ENCODE data around the gene RALGPS1.
"Not testable (repeated sequence)": the region's sequence is repeated elsewhere in the genome, so short reads cannot be mapped to it uniquely, and the experiment has no call there.

The RALGPS1 gene

GRCh38 chr9:126989847-126990842, 75.6 kb downstream of the RALGPS1 start:
- no peak for DNase-seq

GRCh38 chr9:126991183-126991582, 76.6 kb downstream of the RALGPS1 start:
- DNase-seq: no peak

DNA sequence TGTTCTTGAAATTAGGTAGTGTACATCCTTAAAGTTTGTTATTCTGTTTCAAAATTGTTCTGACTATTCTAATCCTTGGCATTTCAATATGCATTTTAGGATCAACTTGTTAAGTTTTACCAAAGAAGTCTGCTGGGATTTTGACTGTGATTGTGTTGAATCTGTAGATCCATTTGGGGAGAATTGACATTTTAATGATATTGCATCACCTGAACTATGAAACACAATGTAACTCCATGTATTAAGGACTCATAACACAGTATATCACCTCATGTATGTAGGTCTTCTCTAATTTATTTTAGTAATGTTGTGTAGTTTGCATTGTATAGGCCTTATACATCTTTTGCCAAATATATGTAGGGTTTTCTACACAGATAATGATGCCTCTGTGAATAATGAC, 77.8 kb downstream of the RALGPS1 start:
- DNase-seq: no peak

DNA sequence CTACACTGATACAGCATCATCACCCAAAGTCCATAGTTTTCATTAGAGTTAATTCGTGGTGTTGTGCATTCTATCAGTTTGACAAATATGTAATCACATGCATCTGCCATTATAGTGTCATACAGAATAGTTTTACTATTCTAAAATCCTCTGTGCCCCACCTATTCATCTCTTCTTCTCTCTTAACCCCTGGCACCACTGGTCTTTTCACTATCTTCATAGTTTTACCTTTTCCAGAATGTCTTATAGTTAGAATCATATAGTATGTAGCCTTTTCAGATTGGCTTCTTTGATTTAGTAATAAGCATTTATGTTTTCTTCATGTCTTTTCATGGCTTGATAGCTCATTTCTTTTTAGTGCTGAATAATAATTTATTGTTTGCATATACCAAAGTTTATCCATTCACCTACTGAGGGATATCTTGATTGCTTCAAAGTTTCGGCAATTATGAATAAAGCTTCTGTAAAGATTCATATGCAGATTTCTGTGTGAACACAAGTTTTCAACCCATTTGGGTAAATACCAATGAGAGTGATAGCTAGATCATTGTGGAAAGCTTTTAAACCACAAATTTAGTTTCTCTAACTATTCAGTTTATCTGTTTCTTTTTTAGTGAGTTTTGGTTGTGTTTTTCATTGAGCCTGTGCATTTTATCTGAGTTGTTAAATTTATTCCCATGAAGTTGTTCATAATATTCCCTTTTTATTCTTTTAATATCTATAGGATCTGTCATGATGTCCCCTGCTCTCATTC, 84.9 kb downstream of the RALGPS1 start:
- DNase-seq: no peak

DNA sequence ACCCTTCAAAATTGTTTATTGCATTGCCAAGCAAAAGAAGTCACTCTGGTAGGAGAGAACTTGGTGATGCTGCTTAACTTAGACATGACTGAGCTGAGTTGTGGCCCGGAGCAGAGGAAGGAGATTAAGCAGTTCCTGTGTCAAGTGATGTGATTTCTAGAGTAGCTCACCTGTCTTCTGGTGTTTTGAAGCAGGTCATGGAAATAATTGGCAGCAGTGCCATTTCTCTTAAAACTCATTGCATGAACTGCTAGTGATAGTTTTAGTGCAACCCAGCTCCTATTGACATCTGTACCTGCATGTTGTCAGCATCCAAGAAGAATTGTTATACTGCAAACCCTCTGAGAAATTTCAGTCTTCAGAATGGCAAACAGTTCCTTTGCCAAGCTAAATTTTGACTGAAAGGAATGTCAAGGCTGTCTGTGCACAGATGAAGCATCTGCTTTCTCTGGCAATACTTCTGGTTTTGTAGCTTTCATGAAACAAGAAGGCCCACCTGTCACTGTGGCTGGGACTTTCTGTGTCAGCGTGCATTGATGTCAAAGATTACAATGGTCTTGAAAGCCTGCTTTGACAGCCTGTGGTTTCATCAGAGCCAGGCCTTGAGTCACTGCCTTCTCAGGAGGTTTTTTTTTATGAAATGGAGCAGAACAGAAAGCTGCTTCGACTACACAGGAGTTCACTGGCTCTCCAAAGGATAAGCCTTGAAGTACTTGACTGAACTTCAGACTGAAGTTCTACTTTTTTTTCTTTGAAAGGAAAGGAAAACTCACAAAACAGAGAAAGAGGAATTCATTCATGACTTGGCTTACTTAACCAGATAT, 90.6 kb downstream of the RALGPS1 start:
- no peak for DNase-seq

DNA sequence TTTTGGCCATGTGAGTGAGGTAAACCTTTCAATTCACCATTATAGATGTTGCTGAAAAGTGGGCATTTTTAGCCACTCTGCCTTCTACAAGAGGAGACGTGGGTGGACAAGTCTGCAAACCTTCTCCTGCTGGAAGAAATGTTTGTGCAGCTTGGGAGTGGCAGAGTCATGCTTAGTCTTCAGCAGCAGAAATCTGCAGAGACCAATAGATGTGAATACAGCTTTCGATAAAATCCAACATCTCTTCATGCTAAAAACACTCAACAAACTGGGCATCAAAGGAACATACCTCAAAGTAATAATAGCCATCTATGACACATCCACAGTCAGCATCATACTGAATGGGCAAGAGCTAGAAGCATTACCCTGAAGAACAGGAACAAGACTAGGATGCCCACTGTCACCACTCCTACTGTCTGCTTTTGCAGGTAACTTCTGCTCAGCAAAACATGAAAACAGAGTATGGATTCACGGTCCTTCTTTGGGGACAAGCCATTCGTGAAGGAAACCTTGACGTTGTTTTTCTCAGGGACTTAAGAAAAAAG, 91.3 kb downstream of the RALGPS1 start:
- no peak for DNase-seq

DNA sequence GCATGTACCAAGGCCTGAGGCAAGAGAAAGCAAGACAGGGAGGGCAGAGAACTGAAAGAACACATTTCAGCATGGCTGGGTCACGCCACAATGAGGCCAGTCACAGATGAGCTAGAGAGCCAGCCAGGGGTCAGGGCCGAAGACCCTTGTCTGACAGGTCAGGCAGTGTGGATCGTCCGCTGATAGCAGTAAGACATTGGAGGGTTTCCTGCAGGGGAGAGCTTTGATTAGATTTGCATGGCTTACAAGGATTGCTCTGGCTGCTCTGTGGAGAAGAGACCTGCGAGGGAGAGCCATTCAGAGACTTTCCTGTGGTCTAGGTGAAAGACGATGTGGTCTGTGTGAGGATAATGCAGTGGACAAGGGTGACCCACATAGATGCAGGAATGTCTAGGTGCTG, 93.1 kb downstream of the RALGPS1 start:
- DNase-seq: no peak

GRCh38 chr9:127008076-127008475, 93.5 kb downstream of the RALGPS1 start:
- no peak for DNase-seq

DNA sequence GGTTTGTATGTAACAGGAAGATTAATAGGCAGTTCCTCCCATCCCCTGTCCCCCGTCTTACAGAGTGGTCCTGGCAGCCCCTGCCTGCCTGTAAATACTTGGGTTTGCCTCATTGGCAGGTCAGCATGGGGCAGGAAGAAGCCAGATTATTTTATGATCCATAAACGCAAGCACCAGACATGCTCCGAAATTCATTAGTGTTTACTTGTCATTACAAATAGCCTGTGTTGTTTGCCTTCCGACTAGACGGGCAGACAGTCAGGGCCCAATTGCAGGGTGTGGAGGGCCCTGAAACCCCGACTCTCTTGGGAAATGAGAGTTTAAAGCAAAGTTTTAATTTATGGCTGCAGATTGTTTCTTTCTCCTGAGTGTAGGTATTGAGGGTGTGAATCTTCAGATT, 97.2 kb downstream of the RALGPS1 start:
- no peak for DNase-seq

- DNase-seq: no peak
Observed at GRCh38 chr9:127012250-127012649, 97.7 kb downstream of the RALGPS1 start.

DNA sequence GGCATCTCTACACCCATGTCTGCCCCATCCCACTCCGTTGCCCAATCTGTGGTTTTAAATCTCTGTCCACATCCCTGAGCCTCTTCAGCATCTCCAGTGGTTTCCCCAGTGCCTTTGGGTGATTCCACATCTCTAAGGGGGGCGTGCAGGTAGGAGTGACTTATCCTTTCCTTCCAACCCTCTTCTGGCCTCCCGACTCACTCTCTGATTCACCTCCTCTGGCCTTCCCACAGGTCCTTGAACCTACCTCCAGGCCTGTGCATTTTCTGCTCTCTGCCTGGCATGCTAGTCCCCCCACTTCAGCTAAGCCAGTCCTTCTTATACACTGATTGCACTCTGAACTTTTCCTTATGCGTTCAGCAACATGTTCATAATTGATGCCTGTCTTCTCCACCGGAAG, 99.0 kb downstream of the RALGPS1 start:
- DNase-seq: no peak

GRCh38 chr9:127014216-127014909, 99.8 kb downstream of the RALGPS1 start:
- DNase-seq: peak; percentile 72

- DNase-seq: no peak
Observed at GRCh38 chr9:127014910-127015540, 100.4 kb downstream of the RALGPS1 start.

GRCh38 chr9:127015921-127016512, 101.4 kb downstream of the RALGPS1 start:
- DNase-seq: no peak

DNA sequence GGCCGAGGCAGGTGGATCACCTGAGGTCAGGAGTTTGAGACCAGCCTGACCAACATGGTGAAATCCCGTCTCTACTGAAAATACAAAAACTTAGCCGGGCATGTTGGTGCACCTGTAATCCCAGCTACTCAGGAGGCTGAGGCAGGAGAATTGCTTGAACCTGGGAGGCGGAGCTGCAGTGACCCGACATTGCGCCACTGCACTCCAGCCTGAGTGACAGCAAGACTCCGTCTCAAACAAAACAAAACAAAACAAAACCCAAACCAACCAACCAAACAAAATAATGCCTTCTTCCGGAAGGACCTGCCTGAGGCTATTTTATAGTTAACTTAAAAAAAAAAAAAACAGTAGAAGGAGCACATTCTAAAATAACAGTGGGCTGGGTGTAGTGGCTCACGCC, 103.4 kb downstream of the RALGPS1 start:
- not testable (repeated sequence) for DNase-seq

GRCh38 chr9:127018935-127019334, 104.4 kb downstream of the RALGPS1 start:
- DNase-seq: no peak

DNA sequence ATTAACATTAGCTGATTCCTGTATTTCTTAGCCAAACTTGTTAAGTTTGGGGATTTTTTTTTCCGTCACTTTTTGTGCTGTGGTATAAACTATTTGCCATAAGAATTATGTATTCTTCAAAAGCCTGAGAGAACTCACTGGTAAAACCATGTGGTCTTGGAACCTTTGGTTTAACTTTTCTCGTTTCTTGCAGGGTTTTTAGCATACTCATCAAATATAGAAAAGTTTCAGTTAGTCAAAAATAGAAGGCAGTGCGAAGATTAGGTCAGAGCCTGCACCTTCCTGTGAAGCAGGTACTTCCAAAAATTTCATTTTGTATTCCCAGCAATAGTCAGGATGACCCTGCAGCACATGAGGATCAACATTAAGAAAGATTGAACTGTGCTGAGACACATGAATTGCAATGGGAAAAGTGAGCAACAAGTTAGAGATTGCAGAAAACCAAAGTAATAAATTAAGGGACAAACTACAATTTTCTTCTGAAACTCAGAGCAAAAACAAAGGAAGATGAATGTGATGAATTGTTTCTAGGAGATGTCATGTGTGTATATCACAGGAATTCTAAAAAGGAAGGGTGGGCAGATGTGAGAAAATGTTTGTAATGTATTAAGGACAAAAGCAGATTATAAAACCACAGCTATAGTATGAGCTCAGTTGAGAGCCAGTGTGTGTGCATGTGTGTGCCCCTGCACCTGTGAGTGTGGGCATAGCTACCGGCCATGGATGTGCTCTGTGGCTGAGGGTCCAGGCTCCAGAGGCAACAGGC, 105.6 kb downstream of the RALGPS1 start:
- DNase-seq: no peak

GRCh38 chr9:127020802-127021078, 106.2 kb downstream of the RALGPS1 start:
- DNase-seq: no peak

GRCh38 chr9:127021664-127022363, 107.2 kb downstream of the RALGPS1 start:
- peak; percentile 99 for DNase-seq
